Ovary (tissue), 9 donors: ENCODE results near the gene ABCF3. TPM values are rescaled to one million over a fixed set of nuclear protein-coding genes. Genes with fewer than 3 reads are reported as not detected.

ENCODE experiments used
- DNase-seq, 5 donors: peaks; one replicate each; pipeline ENCODE4 v3.0.0-alpha.2; 2019 to 2020
- H3K27ac ChIP-seq, 2 donors: fragments of 200-600 bp; one replicate each; pipeline versions ENCODE4 v1.5.1 to v1.8.0; 2019 to 2022
- H3K27me3 ChIP-seq: fragments of 200-600 bp; one replicate; pipeline ENCODE4 v1.8.0; 2022
- H3K36me3 ChIP-seq: fragments of 200-600 bp; sonication (generic); one replicate; pipeline ENCODE4 v1.5.1; 2019
- H3K4me1 ChIP-seq: one replicate; pipeline ENCODE4 v1.8.1; 2013; ENCODE audit warnings: mild to moderate bottlenecking, moderate library complexity; ENCODE audit not compliant: insufficient read depth
- H3K4me3 ChIP-seq: fragments of 200-600 bp; sonication (generic); one replicate; pipeline ENCODE4 v1.5.1; 2017
- H3K9me3 ChIP-seq, 2 donors: fragments of 200-600 bp in 1 of 2; sonication (generic) in 1 of 2; one replicate each; pipeline versions ENCODE4 v1.5.1 to v1.8.1; 2013 to 2019; ENCODE audit warnings: mild to moderate bottlenecking in 1 of 2, moderate library complexity in 1 of 2
- CTCF ChIP-seq, 3 donors: fragments of 450-650 bp in 2 of 3; fragments of 200-600 bp in 1 of 3; IDR thresholded peaks; one replicate each; pipeline versions ENCODE4 v1.5.1 to v1.8.0; 2016 to 2022; ENCODE audit warnings: antibody characterized with exemption in 3 of 3, mild to moderate bottlenecking in 1 of 3
- EP300 ChIP-seq: sonication (generic); formaldehyde crosslinking; IDR thresholded peaks from one replicate; pipeline ENCODE4 v1.6.1; 2017; ENCODE audit warnings: antibody characterized with exemption
- POLR2A ChIP-seq: fragments of 450-650 bp; IDR thresholded peaks from one replicate; pipeline ENCODE4 v1.6.1; 2017; ENCODE audit warnings: antibody characterized with exemption, mild to moderate bottlenecking, moderate library complexity
- WGBS, 3 donors: extraction: QIAGEN DNeasy Blood & Tissue Kit in 1 of 3; methylation state at CpG; one replicate each; pipeline versions ENCODE4 v1.1.5 to v1.1.7; 2013 to 2017; 5-methylcytosine and 5-hydroxymethylcytosine counted together
- intact Hi-C, 4 donors: fragments of 100-400 bp; cut with DNase I; formaldehyde crosslinking; loops; one replicate each; pipeline versions ENCODE4 v1.11.0 to v1.15.1; 2022 to 2023
- polyA plus RNA-seq, 2 donors: library from polyadenylated mRNA; stranded (reverse); fragments of 200-250 nt in 1 of 2; fragments of 350-450 nt in 1 of 2; fragmentation: Illumina TruSeq in 1 of 2; extraction: RNeasy Lipid Tissue Mini Kit (QIAGEN cat#74804) in 1 of 2; gene quantifications; one replicate each; pipeline ENCODE4 v1.2.3, GENCODE V29; 2013 to 2014
- total RNA-seq, 7 donors: library from RNA; depleted of rRNA in 2 of 7; stranded (reverse); fragments of >200 nt in 2 of 7; fragmentation: NEBNext Ultra II Directional in 3 of 7; extraction: Animal tissue kit (Norgen Biotek cat#: 25700) in 3 of 7; gene quantifications; one replicate each; pipeline versions ENCODE4 v1.1.0 to v1.2.4, GENCODE V29; 2016 to 2023
- donor health status: DM: no; HTN: no; CAD: no; lungs with moderate emphysema.
- donor health status: DM: no; HTN: no; CAD: no.
- donor health status: Bipolar disorder and iron deficiency.
- donor health status: DM: yes; HTN: yes; CAD: no.
- donor health status: DM: no; HTN: no; CAD: no.
- donor health status: DM: yes; HTN: yes; CAD: no.

ABCF3 gene
- total and polyA plus RNA-seq, 9 donors, result 30.2 to 82.0 (median 58.2) TPM

GRCh38 chr3:184188080-184188479, 2.1 kb downstream of the ABCF3 start:
- Histone ChIP-seq H3K4me1 (peaks cover 4% of the 10 kb centered on the region), H3K27ac (no peak overlapping the region), H3K9me3 (no peaks in the 10 kb centered on the region), H3K36me3 (no peaks in the 10 kb centered on the region), H3K4me3 (no peak overlapping the region), H3K27me3 (no peaks in the 10 kb centered on the region)
- 86 to 88% (median 86%) methylated on average over 17 of the region's 17 CpGs for WGBS, 3 donors
- TF ChIP-seq CTCF (IDR thresholded peaks at IDR 0.05) (no peak), POLR2A (no peak), EP300 (no peak)
- DNase-seq, result no peak
- intact Hi-C loops, result loop anchor here in 3 of 4 donors (5.0 to 10.0 kb wide), 3 partner anchors 59 to 306 kb away; partner anchors contain the start of genes ALG3 (in 2 of the 3), EEF1AKMT4 (in 2 of the 3) and PARL (in 1 of the 3)

GRCh38 chr3:184189421-184189820, 3.4 kb downstream of the ABCF3 start:
- Histone ChIP-seq H3K4me3 (no peak overlapping the region), H3K4me1 (peaks cover 4% of the 10 kb centered on the region), H3K36me3 (no peaks in the 10 kb centered on the region), H3K27me3 (no peaks in the 10 kb centered on the region), H3K9me3 (no peaks in the 10 kb centered on the region), H3K27ac (no peak overlapping the region)
- TF ChIP-seq EP300, result no peak
- no peak for TF ChIP-seq POLR2A
- no peak for TF ChIP-seq CTCF (IDR thresholded peaks at IDR 0.05)
- no peak for DNase-seq
- intact Hi-C loops, result loop anchor here in 3 of 4 donors (5.0 to 10.0 kb wide), 3 partner anchors 58 to 307 kb away; partner anchors contain the start of genes ALG3 (in 2 of the 3), EEF1AKMT4 (in 2 of the 3) and PARL (in 1 of the 3)
- WGBS, 3 donors, result 86 to 91% (median 88%) methylated on average over 13 of the region's 13 CpGs

GRCh38 chr3:184192889-184193288, 6.9 kb downstream of the ABCF3 start:
- DNase-seq, result no peak
- WGBS, 3 donors, result 92 to 95% (median 93%) methylated on average over 10 of the region's 10 CpGs
- Histone ChIP-seq H3K27me3 (no peaks in the 10 kb centered on the region), H3K36me3 (no peaks in the 10 kb centered on the region), H3K4me3 (no peak overlapping the region), H3K9me3 (no peaks in the 10 kb centered on the region), H3K4me1 (no peaks in the 10 kb centered on the region), H3K27ac (no peak overlapping the region)
- intact Hi-C loops, result no loop called here
- no peak for TF ChIP-seq CTCF (IDR thresholded peaks at IDR 0.05)
- no peak for TF ChIP-seq POLR2A
- TF ChIP-seq EP300, result no peak

- Histone ChIP-seq H3K4me3 (no peak overlapping the region), H3K4me1 (no peaks in the 10 kb centered on the region), H3K9me3 (no peaks in the 10 kb centered on the region), H3K27me3 (no peaks in the 10 kb centered on the region), H3K27ac (no peak overlapping the region), H3K36me3 (no peaks in the 10 kb centered on the region)
- DNase-seq, result no peak
- TF ChIP-seq POLR2A (no peak), CTCF (IDR thresholded peaks at IDR 0.05) (no peak), EP300 (no peak)
- 76 to 87% (median 82%) methylated on average over 9 of the region's 9 CpGs for WGBS, 3 donors
- intact Hi-C loops, result no loop called here
These were observed 8.1 kb downstream of the ABCF3 start for GRCh38 chr3:184193991-184194539.
